Astrocyte of the spinal cord (primary cell): ENCODE results near the gene SPATA22.
"Not testable (repeated sequence)": the region's sequence is repeated elsewhere in the genome, so short reads cannot be mapped to it uniquely, and the experiment has no call there.

Experiments used
- DNase-seq: peaks from one replicate; pipeline ENCODE4 v3.0.0; 2011; ENCODE audit warnings: low read depth, low spot score
- H3K4me3 ChIP-seq: 2 replicates; pipeline ENCODE4 v1.5.1; 2011; ENCODE audit warnings: low read depth, mild to moderate bottlenecking, low read length, moderate library complexity
- in situ Hi-C: cut with HindIII; loops from 2 replicates; pipeline ENCODE4 v1.10.0; 2017; ENCODE audit warnings: low sequenced_read_pairs
- TF ChIP-seq, protein P1 (sequence below): IDR thresholded peaks from 2 replicates; pipeline ENCODE4 v1.5.1; 2012; ENCODE audit warnings: low read depth, mild to moderate bottlenecking, low read length, inconsistent platforms

The SPATA22 gene

GRCh38 chr17:3401786-3402185, 69.8 kb downstream of the SPATA22 start:
- in situ Hi-C loops: no loop called here
- TF ChIP-seq, protein P1, sequence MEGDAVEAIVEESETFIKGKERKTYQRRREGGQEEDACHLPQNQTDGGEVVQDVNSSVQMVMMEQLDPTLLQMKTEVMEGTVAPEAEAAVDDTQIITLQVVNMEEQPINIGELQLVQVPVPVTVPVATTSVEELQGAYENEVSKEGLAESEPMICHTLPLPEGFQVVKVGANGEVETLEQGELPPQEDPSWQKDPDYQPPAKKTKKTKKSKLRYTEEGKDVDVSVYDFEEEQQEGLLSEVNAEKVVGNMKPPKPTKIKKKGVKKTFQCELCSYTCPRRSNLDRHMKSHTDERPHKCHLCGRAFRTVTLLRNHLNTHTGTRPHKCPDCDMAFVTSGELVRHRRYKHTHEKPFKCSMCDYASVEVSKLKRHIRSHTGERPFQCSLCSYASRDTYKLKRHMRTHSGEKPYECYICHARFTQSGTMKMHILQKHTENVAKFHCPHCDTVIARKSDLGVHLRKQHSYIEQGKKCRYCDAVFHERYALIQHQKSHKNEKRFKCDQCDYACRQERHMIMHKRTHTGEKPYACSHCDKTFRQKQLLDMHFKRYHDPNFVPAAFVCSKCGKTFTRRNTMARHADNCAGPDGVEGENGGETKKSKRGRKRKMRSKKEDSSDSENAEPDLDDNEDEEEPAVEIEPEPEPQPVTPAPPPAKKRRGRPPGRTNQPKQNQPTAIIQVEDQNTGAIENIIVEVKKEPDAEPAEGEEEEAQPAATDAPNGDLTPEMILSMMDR: no peak
- DNase-seq: no peak
- no peak overlapping the region for H3K4me3 ChIP-seq

DNA sequence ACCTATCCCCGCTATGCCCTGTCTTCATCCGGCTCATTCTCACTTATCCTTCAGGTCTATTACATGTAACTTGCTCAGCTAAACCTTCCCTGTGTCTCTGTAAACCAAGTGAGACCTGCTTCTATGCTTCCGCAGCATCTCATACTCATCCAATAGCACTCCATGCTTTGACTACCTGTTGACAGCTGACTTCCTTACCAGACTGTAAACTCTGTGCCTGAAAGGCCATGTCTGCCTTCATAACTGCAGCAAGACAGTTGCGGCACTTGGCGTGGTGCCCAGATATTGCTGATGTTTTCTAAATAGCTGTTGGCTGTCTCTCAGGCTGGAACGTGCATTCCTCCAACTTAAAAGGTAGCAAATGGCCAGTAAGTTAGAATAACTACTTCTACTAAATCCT, 71.6 kb downstream of the SPATA22 start:
- H3K4me3 ChIP-seq: no peak overlapping the region
- no peak for DNase-seq
- in situ Hi-C loops: no loop called here
- TF ChIP-seq, protein P1: no peak

GRCh38 chr17:3398310-3398709, 73.3 kb downstream of the SPATA22 start, which contains the start of gene OR1E1:
Gene OR1E1 (minus strand): TSS chr17:3398410. CDS start chr17:3398410, 0 bp downstream.
- in situ Hi-C loops: no loop called here
- DNase-seq: no peak
- TF ChIP-seq, protein P1: no peak
- H3K4me3 ChIP-seq: no peak within 1 kb of the TSS

GRCh38 chr17:3397801-3398200, 73.8 kb downstream of the SPATA22 start:
- DNase-seq, in situ Hi-C loops, H3K4me3 ChIP-seq: not testable (repeated sequence)
